Stimulated activated CD4-positive, alpha-beta T cell treated with anti-CD3 and anti-CD28 coated beads, Interleukin-4, amount 100 ng/mL, for 24 hours (primary cell): ENCODE data around the gene GPR142.
A peak's percentile ranks its signal among the peaks of the same experiment; 100 is the strongest.

Experiments
- DNase-seq: peaks from one replicate; pipeline ENCODE4 v3.0.0-alpha.2; 2020

The GPR142 gene

GRCh38 chr17:74367206-74367605 lies at the start of gene GPR142:
Gene GPR142 (plus strand): TSS chr17:74367506. CDS start chr17:74369541, 2,035 bp downstream.
- DNase-seq: no peak

GRCh38 chr17:74318391-74318790 lies 48.9 kb upstream of the GPR142 start:
- no peak for DNase-seq

- DNase-seq: no peak
These were observed 42.8 kb upstream of the GPR142 start for GRCh38 chr17:74324521-74324920.

GRCh38 chr17:74325376-74325742 lies 41.9 kb upstream of the GPR142 start:
- DNase-seq: no peak

GRCh38 chr17:74325743-74326379 lies 41.4 kb upstream of the GPR142 start, which contains the start of gene KIF19:
Gene KIF19 (plus strand): TSS chr17:74326226. CDS start chr17:74326350, 124 bp downstream.
- DNase-seq: peak; percentile 43

- no peak for DNase-seq
These were observed 40.8 kb upstream of the GPR142 start for GRCh38 chr17:74326506-74326905.

- no peak for DNase-seq
These were observed 38.8 kb upstream of the GPR142 start for GRCh38 chr17:74328487-74328886.

GRCh38 chr17:74329378-74329777 lies 37.9 kb upstream of the GPR142 start:
- DNase-seq: no peak

- DNase-seq: no peak
These were observed 36.9 kb upstream of the GPR142 start for GRCh38 chr17:74330446-74330845.

GRCh38 chr17:74332017-74332650 lies 35.2 kb upstream of the GPR142 start:
- no peak for DNase-seq

GRCh38 chr17:74332763-74333283 lies 34.5 kb upstream of the GPR142 start:
- no peak for DNase-seq

- no peak for DNase-seq
These were observed 32.8 kb upstream of the GPR142 start for GRCh38 chr17:74334393-74335039.

- no peak for DNase-seq
These were observed 31.7 kb upstream of the GPR142 start for GRCh38 chr17:74335529-74336062.

GRCh38 chr17:74336307-74336706 lies 31.0 kb upstream of the GPR142 start:
- DNase-seq: no peak

- no peak for DNase-seq
These were observed 29.3 kb upstream of the GPR142 start for GRCh38 chr17:74337834-74338500.

GRCh38 chr17:74339537-74340195 lies 27.6 kb upstream of the GPR142 start:
- no peak for DNase-seq

GRCh38 chr17:74340470-74341023 lies 26.8 kb upstream of the GPR142 start:
- no peak for DNase-seq

GRCh38 chr17:74342224-74342623 lies 25.1 kb upstream of the GPR142 start:
- no peak for DNase-seq

GRCh38 chr17:74343121-74343520 lies 24.2 kb upstream of the GPR142 start:
- no peak for DNase-seq

- DNase-seq: no peak
These were observed 23.6 kb upstream of the GPR142 start for GRCh38 chr17:74343526-74344284.

- DNase-seq: no peak
These were observed 22.6 kb upstream of the GPR142 start for GRCh38 chr17:74344658-74345057.
